HepG2 (cell line): Measurements from ENCODE around the gene SHOX. TPM values are rescaled to one million over a fixed set of nuclear protein-coding genes. Genes with fewer than 3 reads are reported as not detected.
"Not testable (repeated sequence)": the region's sequence is repeated elsewhere in the genome, so short reads cannot be mapped to it uniquely, and the experiment has no call there.

Source experiments
- ATAC-seq: fragments of 200-7000 bp; cut with Tn5 transposase; 3 replicates; pipeline ENCODE4 v1.9.1; 2020; ENCODE audit warnings: mild to moderate bottlenecking, moderate library complexity
- BruUV-seq: library from RNA; stranded (reverse); fragments of 400-500 nt; replicated peaks from 2 replicates; lab custom pipeline; 2021; lab: Mats Ljungman, UMichigan
- CTCF ChIA-PET: fragments of 300-600 bp; formaldehyde crosslinking; extraction: SDS; loops from one replicate; lab custom pipeline; 2021; ENCODE audit warnings: low total read pairs, inconsistent platforms, low intra/inter-chr PET ratio; lab: Yijun Ruan, JAX
- POLR2A ChIA-PET: fragments of 350-600 bp; sonication (Branson Sonifier 250); formaldehyde crosslinking; loops from one replicate; lab custom pipeline; 2020; ENCODE audit warnings: antibody characterized with exemption, inconsistent platforms; lab: Yijun Ruan, JAX
- DNase-seq: peaks from one replicate; pipeline ENCODE4 v3.0.0-alpha.2; 2015; ENCODE audit warnings: low spot score
- FAIRE-seq: peaks from 3 replicates; lab custom pipeline; 2011; peaks lifted over from hg19 to GRCh38; lab: Jason Lieb, UNC
- H2AFZ ChIP-seq: one replicate; pipeline ENCODE4 v1.6.1; 2011; ENCODE audit warnings: low read length, inconsistent platforms
- H3K27ac ChIP-seq: fragments of 300-600 bp; 3 replicates; pipeline ENCODE4 v1.8.0; 2011; ENCODE audit warnings: mixed run types, mild to moderate bottlenecking, mixed read lengths, low read length, inconsistent platforms; ENCODE audit not compliant: insufficient read depth; ENCODE audit errors: extremely low read length
- H3K27me3 ChIP-seq, 2 experiments: fragments of 200-600 bp in 1 of 2; 2 replicates in 1 of 2; 3 replicates in 1 of 2; pipeline versions ENCODE4 v1.6.0 to v1.8.0; 2011; ENCODE audit warnings: low read length in 2 of 2, mild to moderate bottlenecking in 2 of 2, moderate library complexity in 2 of 2, inconsistent platforms in 1 of 2; ENCODE audit not compliant: insufficient read depth in 2 of 2, control insufficient read depth in 1 of 2
- H3K36me3 ChIP-seq, 2 experiments: fragments of 200-600 bp in 1 of 2; replicated peaks in 1 of 2; 2 replicates in 1 of 2; 3 replicates in 1 of 2; pipeline versions ENCODE4 v1.5.1 to v1.8.0; 2011; ENCODE audit warnings: low read length in 2 of 2, inconsistent platforms in 1 of 2; ENCODE audit not compliant: insufficient read depth in 2 of 2, control insufficient read depth in 1 of 2
- H3K4me1 ChIP-seq: 2 replicates; pipeline ENCODE4 v1.5.1; 2012; ENCODE audit warnings: low read length, inconsistent platforms; ENCODE audit not compliant: insufficient read depth
- H3K4me2 ChIP-seq: 2 replicates; pipeline ENCODE4 v1.6.0; 2011; ENCODE audit warnings: low read depth, low read length, inconsistent platforms
- H3K4me3 ChIP-seq, 3 experiments: fragments of 200-600 bp in 1 of 3; sonication (generic), shearing (Covaris generic) in 1 of 3; replicated peaks in 1 of 3; 2 replicates each; pipeline ENCODE4 v1.5.1; 2011 to 2016; ENCODE audit warnings: low read length in 3 of 3, inconsistent platforms in 2 of 3, low read depth in 2 of 3, mild to moderate bottlenecking in 2 of 3, control low read depth in 1 of 3, mixed read lengths in 1 of 3; ENCODE audit not compliant: insufficient read depth in 1 of 3
- H3K79me2 ChIP-seq: one replicate; pipeline ENCODE4 v1.6.1; 2011; ENCODE audit warnings: low read length, inconsistent platforms; ENCODE audit not compliant: insufficient read depth
- H3K9ac ChIP-seq: 2 replicates; pipeline ENCODE4 v1.6.0; 2011; ENCODE audit warnings: mild to moderate bottlenecking, low read depth, low read length, inconsistent platforms; ENCODE audit not compliant: insufficient read depth
- H3K9me3 ChIP-seq: 2 replicates; pipeline ENCODE4 v1.5.1; 2012; ENCODE audit warnings: mild to moderate bottlenecking, low read length
- H4K20me1 ChIP-seq: 2 replicates; pipeline ENCODE4 v1.6.0; 2011; ENCODE audit warnings: inconsistent platforms, mild to moderate bottlenecking, low read length, moderate library complexity; ENCODE audit not compliant: insufficient read depth
- HNRNPK ChIP-seq: fragments of 200-400 bp; formaldehyde crosslinking; IDR thresholded peaks from 2 replicates; pipeline ENCODE4 v1.6.1; 2018; ENCODE audit warnings: low read length, low read depth, moderate library complexity, mild to moderate bottlenecking; ENCODE audit not compliant: poor library complexity, severe bottlenecking
- PCBP1 ChIP-seq: fragments of 200-400 bp; formaldehyde crosslinking; IDR thresholded peaks from 2 replicates; pipeline ENCODE4 v1.6.1; 2017; ENCODE audit warnings: mild to moderate bottlenecking, low read depth, low read length, borderline replicate concordance
- WGBS: methylation state at CpG from one replicate; pipeline ENCODE4 v1.1.6; 2017; ENCODE audit warnings: low lambda C conversion rate; 5-methylcytosine and 5-hydroxymethylcytosine counted together
- in situ Hi-C: cut with HindIII; loops from 2 replicates; pipeline ENCODE4 v1.10.0; 2017; ENCODE audit warnings: low pct_unique_long_range_greater_than_20kb; ENCODE audit not compliant: extremely low pct_ligation_motif_present
- intact Hi-C: fragments of 100-400 bp; cut with micrococcal nuclease; formaldehyde crosslinking; loops from one replicate; pipeline ENCODE4 v1.10.0; 2022; ENCODE audit not compliant: unreplicated experiment
- polyA plus RNA-seq, 8 experiments: library from polyadenylated mRNA; depleted of rRNA in 3 of 8; stranded (reverse) in 7 of 8; unstranded in 1 of 8; fragments of >200 nt; fragmentation: Illumina TruSeq in 4 of 8; extraction: Trizol in 4 of 8; gene quantifications; 2 replicates each; pipeline versions ENCODE4 v1.2.1 to v1.2.3, GENCODE V29; 2011 to 2016; ENCODE audit warnings: low read depth in 4 of 8, missing spikeins in 1 of 8, mixed read lengths in 1 of 8; ENCODE audit not compliant: insufficient read depth in 1 of 8
- total RNA-seq, 5 experiments: library from RNA; depleted of rRNA; stranded (reverse); fragments of >200 nt; fragmentation: Illumina TruSeq; extraction: Trizol; gene quantifications; 2 replicates each; pipeline ENCODE4 v1.2.3, GENCODE V29; 2016; ENCODE audit warnings: low read depth in 1 of 5

SHOX gene
- total and polyA plus RNA-seq, 2 of the 13 experiments (the other 11 are each of a cell fraction or from before 2014, with no cell fraction given): not detected

GRCh38 chrX:603029-603428 is 27.6 kb upstream of the SHOX start:
- CTCF ChIA-PET, BruUV-seq: not testable (repeated sequence)

DNA sequence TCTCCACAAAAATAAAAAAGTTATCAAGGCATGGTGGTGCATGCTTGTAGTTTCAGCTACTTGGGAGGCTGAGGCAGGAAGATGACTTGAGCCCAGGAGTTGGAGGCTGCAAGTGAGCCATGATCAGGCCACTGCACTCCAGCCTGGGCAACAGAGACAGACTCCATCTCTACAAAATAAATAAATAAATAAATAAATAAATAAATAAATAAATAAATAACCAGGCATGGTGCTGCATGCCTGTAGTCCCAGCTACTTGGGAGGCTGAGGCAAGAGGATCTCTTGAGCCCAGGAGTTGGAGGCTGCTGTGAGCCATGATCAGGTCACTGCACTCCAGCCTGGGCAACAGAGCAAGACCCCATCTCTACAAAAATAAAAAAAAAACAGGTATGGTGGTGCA is 26.0 kb upstream of the SHOX start:
- H3K4me3 ChIP-seq, H3K27ac ChIP-seq, H4K20me1 ChIP-seq, H3K9ac ChIP-seq, CTCF ChIA-PET, DNase-seq, H3K36me3 ChIP-seq, H3K79me2 ChIP-seq, H3K4me2 ChIP-seq, ATAC-seq, intact Hi-C loops, H2AFZ ChIP-seq, H3K27me3 ChIP-seq, H3K4me1 ChIP-seq, POLR2A ChIA-PET, in situ Hi-C loops, H3K9me3 ChIP-seq, BruUV-seq, FAIRE-seq: not testable (repeated sequence)

More at GRCh38 chrX:603029-603428, 27.6 kb upstream of the SHOX start:
- POLR2A ChIA-PET, H3K9me3 ChIP-seq, H3K27me3 ChIP-seq, H3K79me2 ChIP-seq, H3K4me3 ChIP-seq, in situ Hi-C loops, H2AFZ ChIP-seq, H3K9ac ChIP-seq, H3K27ac ChIP-seq, H3K4me2 ChIP-seq, intact Hi-C loops, H3K4me1 ChIP-seq, ATAC-seq, FAIRE-seq, H4K20me1 ChIP-seq, H3K36me3 ChIP-seq, DNase-seq: not testable (repeated sequence)
- 48% methylated on average over 9 of the region's 9 CpGs for WGBS

- 63% methylated on average over 1 of the region's 3 CpGs for WGBS
- H3K4me3 ChIP-seq, H3K9ac ChIP-seq, H3K27ac ChIP-seq, in situ Hi-C loops: not testable (repeated sequence)
- TF ChIP-seq HNRNPK (peak; percentile 92), PCBP1 (0 out of 2 replicates have a peak, but pooled peaks have one; percentile 72)
- TF ChIP-seq, all 625 proteins: peak for 2; not testable (repeated sequence) for 623
- POLR2A ChIA-PET, DNase-seq, CTCF ChIA-PET, H3K79me2 ChIP-seq, H4K20me1 ChIP-seq, H3K36me3 ChIP-seq, ATAC-seq, H3K9me3 ChIP-seq, intact Hi-C loops, H3K27me3 ChIP-seq, BruUV-seq, H3K4me1 ChIP-seq, H2AFZ ChIP-seq, FAIRE-seq, H3K4me2 ChIP-seq: not testable (repeated sequence)
Observed at GRCh38 chrX:608088-608487, 22.5 kb upstream of the SHOX start.
